Fibroblast of lung (primary cell): ENCODE measurements around the gene SYNDIG1.

Experiments used
- CTCF ChIP-seq, 2 donors: IDR thresholded peaks in 1 of 2; conservative IDR thresholded peaks in 1 of 2; 1 replicate in 1 of 2; 2 replicates in 1 of 2; pipeline ENCODE4 v1.5.1; 2011 to 2012; ENCODE audit warnings: low read length in 2 of 2, control low read depth in 1 of 2, inconsistent platforms in 1 of 2, low read depth in 1 of 2, mild to moderate bottlenecking in 1 of 2
- EZH2 ChIP-seq: IDR thresholded peaks from 2 replicates; pipeline ENCODE4 v1.5.1; 2012; ENCODE audit warnings: low read length, control low read depth, mild to moderate bottlenecking; ENCODE audit errors: missing control alignments

GRCh38 chr20:24439737-24440387 is 29.6 kb upstream of the SYNDIG1 start:
- TF ChIP-seq CTCF (conservative IDR thresholded peaks at IDR 0.05 in 1 of 2, IDR thresholded peaks at IDR 0.05 in 1 of 2; ENCODE audit: low read depth in 1 of 2, low read length in 2 of 2) (no peak), EZH2 (no peak)
